Choroid plexus epithelial cell (primary cell): ENCODE data around the gene THAP10.
A peak's percentile ranks its signal among the peaks of the same experiment; 100 is the strongest.

ENCODE experiments used
- DNase-seq: peaks from one replicate; pipeline ENCODE4 v3.0.0-alpha.2; 2010; ENCODE audit warnings: low read depth
- H3K4me3 ChIP-seq: 2 replicates; pipeline ENCODE4 v1.5.1; 2011; ENCODE audit warnings: low read depth, mild to moderate bottlenecking, control low read depth, low read length, moderate library complexity
- TF ChIP-seq, protein P1 (sequence below): conservative IDR thresholded peaks from 2 replicates; pipeline ENCODE4 v1.5.1; 2011; ENCODE audit warnings: low read depth, mild to moderate bottlenecking, control low read depth, inconsistent platforms, low read length, moderate library complexity

THAP10 gene

DNA sequence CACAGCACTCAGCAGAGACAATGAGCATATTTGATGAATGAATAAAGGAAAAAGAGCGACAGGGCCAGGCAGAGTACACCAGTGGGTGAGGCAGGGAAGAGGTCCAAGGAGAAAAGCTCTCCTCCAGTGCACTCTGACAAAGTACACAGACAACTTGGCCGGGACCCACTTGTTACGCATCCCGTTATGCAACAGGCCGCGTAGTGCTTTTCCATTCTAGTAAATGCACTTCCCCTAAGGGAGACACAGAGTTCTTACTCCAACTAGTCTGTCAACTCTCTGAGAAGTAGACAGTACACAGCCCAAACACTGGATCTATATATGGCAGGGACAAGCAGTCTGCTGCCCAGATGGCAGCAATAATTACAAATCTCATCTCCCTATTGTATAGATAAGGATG, 56.8 kb downstream of the THAP10 start:
- no peak for DNase-seq
- TF ChIP-seq, protein P1, sequence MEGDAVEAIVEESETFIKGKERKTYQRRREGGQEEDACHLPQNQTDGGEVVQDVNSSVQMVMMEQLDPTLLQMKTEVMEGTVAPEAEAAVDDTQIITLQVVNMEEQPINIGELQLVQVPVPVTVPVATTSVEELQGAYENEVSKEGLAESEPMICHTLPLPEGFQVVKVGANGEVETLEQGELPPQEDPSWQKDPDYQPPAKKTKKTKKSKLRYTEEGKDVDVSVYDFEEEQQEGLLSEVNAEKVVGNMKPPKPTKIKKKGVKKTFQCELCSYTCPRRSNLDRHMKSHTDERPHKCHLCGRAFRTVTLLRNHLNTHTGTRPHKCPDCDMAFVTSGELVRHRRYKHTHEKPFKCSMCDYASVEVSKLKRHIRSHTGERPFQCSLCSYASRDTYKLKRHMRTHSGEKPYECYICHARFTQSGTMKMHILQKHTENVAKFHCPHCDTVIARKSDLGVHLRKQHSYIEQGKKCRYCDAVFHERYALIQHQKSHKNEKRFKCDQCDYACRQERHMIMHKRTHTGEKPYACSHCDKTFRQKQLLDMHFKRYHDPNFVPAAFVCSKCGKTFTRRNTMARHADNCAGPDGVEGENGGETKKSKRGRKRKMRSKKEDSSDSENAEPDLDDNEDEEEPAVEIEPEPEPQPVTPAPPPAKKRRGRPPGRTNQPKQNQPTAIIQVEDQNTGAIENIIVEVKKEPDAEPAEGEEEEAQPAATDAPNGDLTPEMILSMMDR, result no peak
- no peak overlapping the region for H3K4me3 ChIP-seq

GRCh38 chr15:70834999-70835398, 57.2 kb downstream of the THAP10 start:
- no peak for DNase-seq
- TF ChIP-seq, protein P1, result no peak

GRCh38 chr15:70833861-70834765, 58.1 kb downstream of the THAP10 start:
- no peak overlapping the region for H3K4me3 ChIP-seq
- TF ChIP-seq, protein P1, result no peak
- DNase-seq, result peak; percentile 90

More at GRCh38 chr15:70834999-70835398, 57.2 kb downstream of the THAP10 start:
- no peak overlapping the region for H3K4me3 ChIP-seq

- TF ChIP-seq, protein P1, result no peak
- no peak overlapping the region for H3K4me3 ChIP-seq
- no peak for DNase-seq
Observed at GRCh38 chr15:70833422-70833821, 58.8 kb downstream of the THAP10 start.

DNA sequence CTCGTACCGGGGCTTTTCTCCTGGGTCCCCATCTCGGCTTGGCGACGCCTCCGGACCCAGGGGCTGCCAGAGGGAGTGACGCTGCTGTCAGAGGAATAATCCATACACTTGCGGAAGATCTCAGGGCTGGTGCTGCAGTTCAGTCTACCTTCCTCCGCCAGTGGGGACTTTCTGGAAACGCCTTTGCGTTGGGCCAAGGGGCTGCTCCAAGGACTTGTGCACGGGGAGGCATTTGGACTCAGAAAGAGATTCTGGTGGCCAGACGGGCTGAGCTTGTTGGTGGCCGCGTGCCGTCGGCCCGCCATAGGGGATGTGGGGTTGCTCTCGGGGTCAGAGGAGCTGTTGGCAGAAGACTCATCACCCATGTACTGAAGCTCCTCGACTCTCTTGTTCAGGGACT, 60.1 kb downstream of the THAP10 start:
- TF ChIP-seq, protein P1, result no peak
- no peak overlapping the region for H3K4me3 ChIP-seq
- DNase-seq, result no peak
